GM21447 (cell line): ENCODE results near the gene HDGF.
"Not testable (repeated sequence)": the region's sequence is repeated elsewhere in the genome, so short reads cannot be mapped to it uniquely, and the experiment has no call there.

ENCODE experiments used
- ATAC-seq: cut with Tn5 transposase; IDR thresholded peaks from one replicate; pipeline ENCODE4 v1.9.1; 2021; ENCODE audit not compliant: unreplicated experiment

HDGF gene

GRCh38 chr1:156767101-156767878 lies 15.8 kb upstream of the HDGF start, which contains the start of gene PRCC:
TSS of gene PRCC (plus strand) at chr1:156767535. CDS start at chr1:156767772, 237 bp downstream.
- ATAC-seq = peak; percentile 92

GRCh38 chr1:156766298-156767100 lies 15.0 kb upstream of the HDGF start:
- ATAC-seq = peak; percentile 14

GRCh38 chr1:156765666-156766065 lies 14.2 kb upstream of the HDGF start:
- ATAC-seq = no peak

GRCh38 chr1:156765136-156765535 lies 13.7 kb upstream of the HDGF start:
- ATAC-seq = not testable (repeated sequence)

DNA sequence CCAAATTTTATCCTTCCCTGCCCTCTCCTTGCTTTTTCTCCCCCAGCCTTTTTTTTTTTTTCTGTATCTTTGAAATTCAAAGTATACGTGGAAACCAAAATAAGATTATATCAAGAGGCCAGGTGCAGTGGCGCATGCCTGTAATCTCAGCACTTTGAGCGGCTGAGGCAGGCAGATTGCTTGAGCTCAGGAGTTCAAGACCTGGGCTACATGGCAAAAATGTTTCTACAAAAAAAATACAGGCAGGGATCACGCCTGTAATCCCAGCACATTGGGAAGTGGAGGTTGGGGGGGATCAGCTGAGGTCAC lies 9.3 kb upstream of the HDGF start:
- no peak for ATAC-seq

- no peak for ATAC-seq
Observed at GRCh38 chr1:156760092-156760795, 8.8 kb upstream of the HDGF start.

DNA sequence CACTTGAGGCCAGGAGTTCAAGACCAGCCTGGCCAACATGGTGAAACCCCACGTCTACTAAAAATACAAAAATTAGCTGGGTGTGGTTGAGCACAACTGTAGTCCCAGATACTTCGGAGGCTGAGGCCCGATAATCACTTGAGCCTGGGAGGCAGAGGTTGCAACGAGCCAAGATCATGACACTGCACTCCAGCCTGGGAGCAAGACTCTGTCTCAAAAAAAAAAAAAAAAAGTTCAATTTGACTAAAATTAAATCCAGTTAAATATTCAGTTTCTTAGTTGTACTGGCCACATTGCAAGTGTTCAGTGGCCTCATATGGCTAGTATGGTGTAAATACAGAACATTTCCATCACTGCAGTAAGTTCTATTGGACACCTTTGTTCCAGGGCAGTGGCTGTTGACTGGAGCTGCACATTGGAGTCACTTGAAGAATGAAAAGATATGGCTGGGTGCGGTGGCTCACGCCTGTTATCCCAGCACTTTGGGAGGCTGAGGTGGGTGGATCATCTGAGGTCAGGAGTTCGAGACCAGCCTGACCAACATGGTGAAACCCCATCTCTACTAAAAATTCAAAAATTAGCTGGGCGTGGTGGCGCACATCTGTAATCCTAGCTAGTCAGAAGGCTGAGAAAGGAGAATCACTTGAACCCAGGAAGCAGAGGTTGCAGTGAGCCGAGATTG lies 6.2 kb upstream of the HDGF start:
- ATAC-seq = not testable (repeated sequence)

- ATAC-seq = no peak
Observed at GRCh38 chr1:156756355-156756754, 4.9 kb upstream of the HDGF start.

DNA sequence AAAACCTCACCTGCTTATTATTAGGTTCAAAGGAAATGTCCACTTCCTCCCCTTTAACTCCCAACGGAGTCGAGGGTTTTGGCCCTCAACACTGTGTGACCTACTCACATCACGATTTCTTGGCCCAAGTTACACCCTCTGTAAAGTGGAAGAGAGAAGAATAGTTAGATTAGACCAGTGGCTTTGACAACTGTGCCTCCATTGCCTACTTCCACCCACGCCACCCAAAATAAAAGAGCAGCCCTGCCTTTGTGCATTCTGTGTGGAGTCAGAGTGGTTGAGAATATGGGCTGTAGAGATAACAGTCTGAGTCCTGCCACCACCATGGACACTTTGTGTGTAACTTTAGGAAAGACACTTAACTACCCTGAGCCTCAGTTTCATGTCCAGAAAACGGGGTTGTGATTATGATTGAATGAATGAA lies 4.1 kb upstream of the HDGF start:
- no peak for ATAC-seq

GRCh38 chr1:156754219-156754618 lies 2.7 kb upstream of the HDGF start:
- no peak for ATAC-seq

DNA sequence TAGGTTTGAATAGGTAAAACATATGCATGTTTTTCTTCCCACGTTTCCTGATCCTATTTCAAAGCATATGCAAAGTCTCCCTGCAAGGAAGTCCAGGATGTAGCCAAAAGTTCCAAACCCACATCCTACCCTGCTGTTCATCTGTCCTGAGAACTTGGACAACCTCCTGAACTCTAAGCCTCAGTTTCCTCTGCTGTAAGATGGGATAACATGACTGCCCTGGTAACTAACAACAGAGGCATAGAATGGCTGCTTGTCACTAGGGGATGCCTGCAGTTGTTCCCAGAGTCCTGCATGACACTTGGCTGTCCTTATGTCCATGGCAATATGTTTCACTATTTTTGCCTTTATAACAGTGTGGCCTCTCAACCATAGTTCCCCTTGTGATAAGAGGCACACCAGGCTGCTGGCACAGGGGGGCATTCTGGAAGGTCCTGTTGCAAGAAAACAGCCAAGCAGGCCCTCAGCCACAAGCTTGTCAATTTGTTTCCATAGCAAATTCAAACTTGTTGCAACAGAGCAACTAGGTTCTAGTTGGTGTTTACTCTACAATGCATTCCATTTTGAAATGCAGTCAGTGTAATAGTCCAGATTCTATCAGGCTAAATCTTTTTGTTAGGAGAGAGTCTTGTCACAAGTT lies 1.5 kb upstream of the HDGF start:
- ATAC-seq = no peak

DNA sequence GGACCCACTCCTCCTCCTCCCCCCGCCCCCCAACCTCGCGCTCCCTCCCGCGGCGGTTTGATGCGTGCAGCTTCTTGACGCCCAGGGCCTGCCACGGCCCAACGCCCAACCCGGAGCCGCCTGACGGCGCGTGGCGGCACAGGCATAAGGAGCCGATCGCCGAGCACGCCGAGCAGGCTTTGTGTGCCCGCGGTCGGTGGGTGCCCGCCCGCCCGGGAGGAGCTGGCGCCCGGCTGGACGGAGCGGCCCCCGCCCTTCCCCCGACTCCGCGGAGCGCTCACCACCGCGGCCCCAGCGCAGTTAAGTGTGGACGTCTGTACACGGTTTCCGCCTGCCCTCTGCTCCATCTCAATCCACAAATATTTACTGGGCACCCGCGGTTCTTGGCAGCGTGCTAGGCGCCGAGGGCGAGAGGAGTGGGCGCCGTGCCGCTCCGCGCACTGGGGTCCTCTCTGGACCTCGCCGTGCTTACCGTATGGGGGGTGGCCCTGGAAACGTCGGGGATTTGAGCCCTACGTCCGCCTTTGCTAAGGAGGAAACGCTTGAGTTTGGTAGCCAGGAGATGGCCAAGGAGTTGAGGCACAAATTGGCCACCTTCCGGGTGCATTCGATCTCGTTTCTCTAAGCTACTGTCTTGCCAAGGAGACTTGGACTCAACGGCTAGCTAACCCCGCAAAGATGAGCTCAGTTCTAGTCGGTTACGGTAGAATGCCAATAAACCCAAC lies 444 bp upstream of the HDGF start:
- ATAC-seq = peak; percentile 46

GRCh38 chr1:156750711-156751450 lies 594 bp downstream of the HDGF start:
- peak; percentile 6 for ATAC-seq

DNA sequence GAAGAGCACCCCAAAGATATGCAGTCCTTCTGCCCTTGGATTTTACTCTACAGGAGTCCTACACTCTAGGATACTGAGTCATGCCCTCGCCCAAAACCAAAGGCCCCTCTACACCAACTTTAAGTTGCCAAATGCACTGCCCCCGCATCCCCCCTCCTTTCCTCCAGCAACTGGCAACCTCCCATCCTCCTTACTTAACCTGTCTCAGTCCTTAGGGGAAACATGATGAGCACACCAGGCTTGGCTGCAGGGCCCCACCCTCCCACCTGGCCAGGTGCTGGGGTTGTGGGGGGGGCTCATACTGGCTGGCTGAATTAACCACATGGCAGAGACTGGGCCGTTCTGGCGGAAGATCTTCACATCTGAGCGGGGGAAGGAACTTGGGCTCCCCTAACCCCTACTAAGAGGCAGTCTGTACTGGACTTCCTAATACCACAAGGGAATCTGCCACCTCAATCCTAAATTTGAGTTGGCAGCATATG lies 1.2 kb downstream of the HDGF start:
- no peak for ATAC-seq

GRCh38 chr1:156749419-156750118 lies 1.9 kb downstream of the HDGF start:
- ATAC-seq = no peak

GRCh38 chr1:156748670-156749418 lies 2.6 kb downstream of the HDGF start:
- ATAC-seq = no peak

DNA sequence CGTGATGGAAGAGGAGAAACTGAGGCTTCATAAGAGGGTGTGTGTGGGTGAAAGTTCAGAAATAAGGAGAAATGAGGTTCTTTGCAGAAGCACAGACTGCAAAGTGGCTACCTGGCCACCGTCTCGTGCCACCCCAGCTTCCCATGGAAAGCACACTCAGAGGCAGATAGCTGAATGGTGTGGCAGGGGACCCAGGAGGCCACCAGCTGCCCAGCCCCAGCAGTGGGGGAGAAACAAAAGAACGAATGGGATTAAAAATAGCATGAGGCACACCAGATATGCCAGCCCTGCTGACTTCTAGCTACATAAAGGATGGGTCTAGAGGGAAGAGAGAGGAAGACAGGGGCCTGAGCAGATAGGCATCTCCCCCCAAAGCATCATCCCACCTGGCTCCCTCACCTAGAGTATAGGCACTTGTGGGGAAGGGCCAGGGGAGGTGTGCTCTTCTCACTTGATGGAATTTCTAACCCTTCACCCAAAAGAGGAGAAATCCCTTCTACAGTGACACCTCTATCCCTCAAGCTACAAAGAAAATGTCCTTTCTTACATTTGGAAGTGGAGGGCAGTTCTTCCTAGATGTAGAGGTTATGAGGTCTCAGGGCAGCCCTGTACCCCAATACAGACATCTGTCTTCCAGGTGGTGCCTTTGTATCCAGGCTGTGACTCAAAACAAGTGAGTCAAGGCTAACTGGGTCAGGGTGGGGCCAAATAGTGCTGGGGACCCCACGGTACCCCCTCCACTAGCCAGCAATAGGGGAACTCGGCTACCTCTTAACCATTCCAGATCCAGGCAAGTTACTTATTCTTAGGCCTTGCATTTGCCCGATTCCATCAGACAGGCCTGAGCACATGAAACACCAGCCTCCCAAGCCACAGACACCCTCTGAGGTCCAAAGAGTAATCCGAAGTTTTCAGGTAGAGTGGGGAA lies 3.5 kb downstream of the HDGF start:
- ATAC-seq = no peak
